Measurements from ENCODE around the gene GP1BA. TPM values are rescaled to one million over a fixed set of nuclear protein-coding genes. Genes with fewer than 3 reads are reported as not detected.

GP1BA gene
- total RNA-seq, 2 experiments from 2014 or later, result not detected

GRCh38 chr17:4951486-4951885, 19.4 kb downstream of the GP1BA start:
- intact Hi-C loops (cut with micrococcal nuclease), result no loop called here
- peak overlapping the region; percentile 97 for H3K4me3 Mint-ChIP-seq
- peaks cover 16% of the 10 kb centered on the region for H3K36me3 Mint-ChIP-seq (ENCODE audit: low read depth)
- no peaks in the 10 kb centered on the region for H3K27me3 Mint-ChIP-seq
- no peak for DNase-seq
- TF ChIP-seq CTCF (IDR thresholded peaks at IDR 0.05), result no peak
- CTCF ChIA-PET, result interaction anchor here (0.7 to 2.5 kb wide), 3 partner anchors 16 to 42 kb away, joined by 3 to 9 read pairs (median 4); partner anchors contain the start of gene SPAG7
- ATAC-seq, result no peak
- H3K27ac Mint-ChIP-seq, result peak overlapping the region; percentile 97
- peaks cover 18% of the 10 kb centered on the region for H3K4me1 Mint-ChIP-seq (ENCODE audit: low read depth)
- H3K9me3 Mint-ChIP-seq, result no peaks in the 10 kb centered on the region
- POLR2A ChIA-PET, result interaction anchor here (1.5 to 20.8 kb wide), 5 partner anchors 9 to 43 kb away, joined by 3 to 627 read pairs (median 11); partner anchors contain the start of genes RNF167, SLC25A11 and SPAG7

- Mint-ChIP-seq H3K9me3 (no peaks in the 10 kb centered on the region), H3K27me3 (no peaks in the 10 kb centered on the region), H3K27ac (no peak overlapping the region), H3K4me3 (no peak overlapping the region), H3K4me1 (ENCODE audit: low read depth) (peaks cover 18% of the 10 kb centered on the region), H3K36me3 (ENCODE audit: low read depth) (peaks cover 5% of the 10 kb centered on the region)
- CTCF ChIA-PET, result interaction anchor here (1.0 to 2.5 kb wide), 4 partner anchors 8 to 44 kb away, joined by 3 to 9 read pairs (median 4); partner anchors contain the start of gene SPAG7
- ATAC-seq (no peak), DNase-seq (no peak)
- intact Hi-C loops (cut with micrococcal nuclease), result no loop called here
- no peak for TF ChIP-seq CTCF (IDR thresholded peaks at IDR 0.05)
- POLR2A ChIA-PET, result interaction anchor here (1.8 to 20.8 kb wide), 3 partner anchors 10 to 15 kb away, joined by 8 to 627 read pairs (median 14); partner anchors contain the start of genes RNF167, SLC25A11 and SPAG7
Observed at GRCh38 chr17:4953451-4953961, 21.4 kb downstream of the GP1BA start.

- no peak for DNase-seq
- ChIA-PET CTCF (interaction anchor here (1.2 to 1.6 kb wide), 3 partner anchors 12 to 46 kb away, joined by 3 to 5 read pairs (median 4); partner anchors contain the start of gene SPAG7), POLR2A (interaction anchor here (0.7 to 20.8 kb wide), 3 partner anchors 10 to 15 kb away, joined by 3 to 627 read pairs (median 9); partner anchors contain the start of genes RNF167, SLC25A11 and SPAG7)
- Mint-ChIP-seq H3K36me3 (ENCODE audit: low read depth) (peaks cover 3% of the 10 kb centered on the region), H3K27me3 (no peaks in the 10 kb centered on the region), H3K9me3 (no peaks in the 10 kb centered on the region), H3K4me1 (ENCODE audit: low read depth) (peaks cover 18% of the 10 kb centered on the region), H3K4me3 (no peak overlapping the region), H3K27ac (no peak overlapping the region)
- intact Hi-C loops (cut with micrococcal nuclease), result no loop called here
- ATAC-seq, result no peak
- TF ChIP-seq CTCF (IDR thresholded peaks at IDR 0.05), result no peak
Observed at GRCh38 chr17:4955091-4955490, 23.0 kb downstream of the GP1BA start.

- CTCF ChIA-PET, result interaction anchor here (0.9 to 1.6 kb wide), 6 partner anchors 9 to 105 kb away, joined by 3 to 9 read pairs (median 4); partner anchors contain the start of gene SPAG7
- intact Hi-C loops (cut with micrococcal nuclease), result no loop called here
- Mint-ChIP-seq H3K9me3 (no peaks in the 10 kb centered on the region), H3K4me1 (ENCODE audit: low read depth) (peaks cover 8% of the 10 kb centered on the region), H3K36me3 (ENCODE audit: low read depth) (peaks cover 3% of the 10 kb centered on the region), H3K4me3 (no peak overlapping the region), H3K27me3 (no peaks in the 10 kb centered on the region), H3K27ac (no peak overlapping the region)
- POLR2A ChIA-PET, result interaction anchor here (1.3 to 20.8 kb wide), 3 partner anchors 10 to 48 kb away, joined by 3 to 627 read pairs (median 46); partner anchors contain the start of genes PFN1 and SPAG7
- TF ChIP-seq CTCF (IDR thresholded peaks at IDR 0.05), result peak; percentile 36
- ATAC-seq, result peak; percentile 37
- DNase-seq, result peak; percentile 71
Observed at GRCh38 chr17:4956493-4957061, 24.5 kb downstream of the GP1BA start.

All from activated CD8-positive, alpha-beta T cell treated with anti-CD3 and anti-CD28 coated beads for 36 hours (primary cell).